B cell (primary cell): ENCODE data around the gene SLC25A51. TPM values are rescaled to one million over a fixed set of nuclear protein-coding genes. Genes with fewer than 3 reads are reported as not detected.

Source experiments
- ATAC-seq: fragments of 200-7000 bp; cut with Tn5 transposase; one replicate; pipeline ENCODE4 v1.10.0; 2021; ENCODE audit warnings: low read depth, mild to moderate bottlenecking, moderate number of reproducible peaks, moderate library complexity
- CTCF ChIA-PET: fragments of 350-600 bp; sonication (Branson Sonifier 250); formaldehyde crosslinking; loops from one replicate; lab custom pipeline; 2021; ENCODE audit warnings: antibody characterized with exemption, inconsistent platforms; lab: Charles Lee
- POLR2A ChIA-PET: fragments of 350-600 bp; sonication (Branson Sonifier 250); formaldehyde crosslinking; loops from one replicate; lab custom pipeline; 2021; ENCODE audit warnings: antibody characterized with exemption; lab: Charles Lee
- DNase-seq: peaks from one replicate; pipeline ENCODE4 v3.0.0; 2013
- H2AFZ ChIP-seq: 2 replicates; pipeline ENCODE4 v1.6.1; 2012; ENCODE audit warnings: mild to moderate bottlenecking, low read depth, low read length; ENCODE audit not compliant: insufficient read depth, poor library complexity, severe bottlenecking
- H3K27ac ChIP-seq, 2 donors: 1 replicate in 1 of 2; 2 replicates in 1 of 2; pipeline ENCODE4 v1.5.1; 2012 to 2013; ENCODE audit warnings: low read length in 2 of 2, mild to moderate bottlenecking in 2 of 2, moderate library complexity in 1 of 2
- H3K27me3 ChIP-seq, 4 experiments: fragments of 200-600 bp in 1 of 4; sonication (generic) in 1 of 4; replicated peaks in 1 of 4; 1 replicate in 2 of 4; 2 replicates in 2 of 4; pipeline versions ENCODE4 v1.6.1 to v1.7.0; 2013 to 2016; ENCODE audit warnings: low read length in 3 of 4, mild to moderate bottlenecking in 2 of 4, mixed read lengths in 1 of 4, moderate library complexity in 1 of 4; ENCODE audit not compliant: insufficient read depth in 4 of 4, control insufficient read depth in 3 of 4; ENCODE audit errors: control extremely low read depth in 1 of 4
- H3K36me3 ChIP-seq, 2 experiments: replicated peaks in 1 of 2; 1 replicate in 1 of 2; 2 replicates in 1 of 2; pipeline versions ENCODE4 v1.6.1 to v1.7.1; 2013; ENCODE audit warnings: low read length in 1 of 2; ENCODE audit not compliant: insufficient read depth in 2 of 2, control insufficient read depth in 1 of 2; ENCODE audit errors: control extremely low read depth in 1 of 2, extremely low read depth in 1 of 2
- H3K4me1 ChIP-seq, 2 donors: fragments of 200-600 bp in 1 of 2; sonication (generic) in 1 of 2; 1 replicate in 1 of 2; 2 replicates in 1 of 2; pipeline versions ENCODE4 v1.5.1 to v1.6.1; 2013 to 2017; ENCODE audit warnings: low read length in 2 of 2; ENCODE audit not compliant: control insufficient read depth in 2 of 2, insufficient read depth in 2 of 2
- H3K4me2 ChIP-seq: replicated peaks from 2 replicates; pipeline ENCODE3; 2012; ENCODE audit warnings: mild to moderate bottlenecking, low read depth, low read length; ENCODE audit not compliant: poor library complexity, severe bottlenecking
- H3K4me3 ChIP-seq, 5 experiments: fragments of 200-600 bp in 1 of 5; sonication (generic) in 1 of 5; 1 replicate in 3 of 5; 2 replicates in 2 of 5; pipeline versions ENCODE4 v1.5.1 to v1.7.0; 2011 to 2016; ENCODE audit warnings: low read length in 4 of 5, mild to moderate bottlenecking in 4 of 5, low read depth in 2 of 5, control low read depth in 1 of 5, moderate library complexity in 1 of 5; ENCODE audit not compliant: insufficient read depth in 1 of 5; ENCODE audit errors: control extremely low read depth in 1 of 5, extremely low read depth in 1 of 5
- H3K79me2 ChIP-seq: fragments of 200-600 bp; sonication (generic); one replicate; pipeline ENCODE4 v1.6.0; 2016; ENCODE audit warnings: low read length; ENCODE audit not compliant: control insufficient read depth, insufficient read depth
- H3K9ac ChIP-seq: fragments of 200-600 bp; sonication (generic); 2 replicates; pipeline ENCODE4 v1.6.1; 2017; ENCODE audit warnings: mild to moderate bottlenecking, low read length, moderate library complexity
- H3K9me3 ChIP-seq, 3 donors: one replicate each; pipeline versions ENCODE4 v1.6.1 to v1.7.1; 2013; ENCODE audit warnings: low read length in 2 of 3; ENCODE audit not compliant: control insufficient read depth in 2 of 3, insufficient read depth in 1 of 3; ENCODE audit errors: control extremely low read depth in 1 of 3
- H4K20me1 ChIP-seq: 2 replicates; pipeline ENCODE4 v1.6.0; 2012; ENCODE audit warnings: mild to moderate bottlenecking, low read length; ENCODE audit not compliant: insufficient read depth, control insufficient read depth, poor library complexity, severe bottlenecking
- H3K27ac Mint-ChIP-seq: one replicate; pipeline ENCODE4 v1.8.0; 2021; ENCODE audit warnings: mixed read lengths
- H3K27me3 Mint-ChIP-seq: one replicate; pipeline ENCODE4 v1.8.0; 2021; ENCODE audit warnings: mixed read lengths
- H3K4me1 Mint-ChIP-seq: one replicate; pipeline ENCODE4 v1.8.0; 2021; ENCODE audit warnings: mixed read lengths
- H3K4me3 Mint-ChIP-seq: one replicate; pipeline ENCODE4 v1.8.0; 2021; ENCODE audit warnings: mixed read lengths
- H3K9me3 Mint-ChIP-seq: one replicate; pipeline ENCODE4 v1.8.0; 2022; ENCODE audit warnings: mixed read lengths; ENCODE audit not compliant: insufficient read depth
- EZH2 ChIP-seq: IDR thresholded peaks from 2 replicates; pipeline ENCODE4 v1.6.1; 2012; ENCODE audit warnings: borderline replicate concordance, low read depth, mild to moderate bottlenecking, moderate library complexity, low read length; ENCODE audit not compliant: insufficient read depth, poor library complexity, severe bottlenecking
- WGBS: methylation state at CpG from one replicate; pipeline ENCODE4 v1.1.5; 2013; ENCODE audit warnings: missing lambda C conversion rate; ENCODE audit not compliant: insufficient coverage; 5-methylcytosine and 5-hydroxymethylcytosine counted together
- intact Hi-C: fragments of 100-400 bp; cut with micrococcal nuclease; formaldehyde crosslinking; loops from one replicate; pipeline ENCODE4 v1.10.0; 2022
- polyA plus RNA-seq: library from polyadenylated mRNA; depleted of rRNA; stranded (reverse); fragments of >200 nt; gene quantifications from 2 replicates; pipeline ENCODE4 v1.2.3, GENCODE V29; 2012
- total RNA-seq, 2 donors: library from RNA; stranded (reverse); fragments of 120-200 nt in 1 of 2; gene quantifications; 1 replicate in 1 of 2; 2 replicates in 1 of 2; pipeline versions ENCODE4 v1.2.3 to v1.2.4, GENCODE V29; 2013 to 2022
- TF ChIP-seq, protein P1 (sequence below): fragments of 200-600 bp; IDR thresholded peaks from one replicate; pipeline ENCODE4 v1.8.0; 2022; ENCODE audit warnings: antibody characterized with exemption, mild to moderate bottlenecking

The SLC25A51 gene
- total and polyA plus RNA-seq, 2 donors (not counting 1 experiment from before 2014, with no cell fraction given): 12.9 to 27.8 TPM

DNA sequence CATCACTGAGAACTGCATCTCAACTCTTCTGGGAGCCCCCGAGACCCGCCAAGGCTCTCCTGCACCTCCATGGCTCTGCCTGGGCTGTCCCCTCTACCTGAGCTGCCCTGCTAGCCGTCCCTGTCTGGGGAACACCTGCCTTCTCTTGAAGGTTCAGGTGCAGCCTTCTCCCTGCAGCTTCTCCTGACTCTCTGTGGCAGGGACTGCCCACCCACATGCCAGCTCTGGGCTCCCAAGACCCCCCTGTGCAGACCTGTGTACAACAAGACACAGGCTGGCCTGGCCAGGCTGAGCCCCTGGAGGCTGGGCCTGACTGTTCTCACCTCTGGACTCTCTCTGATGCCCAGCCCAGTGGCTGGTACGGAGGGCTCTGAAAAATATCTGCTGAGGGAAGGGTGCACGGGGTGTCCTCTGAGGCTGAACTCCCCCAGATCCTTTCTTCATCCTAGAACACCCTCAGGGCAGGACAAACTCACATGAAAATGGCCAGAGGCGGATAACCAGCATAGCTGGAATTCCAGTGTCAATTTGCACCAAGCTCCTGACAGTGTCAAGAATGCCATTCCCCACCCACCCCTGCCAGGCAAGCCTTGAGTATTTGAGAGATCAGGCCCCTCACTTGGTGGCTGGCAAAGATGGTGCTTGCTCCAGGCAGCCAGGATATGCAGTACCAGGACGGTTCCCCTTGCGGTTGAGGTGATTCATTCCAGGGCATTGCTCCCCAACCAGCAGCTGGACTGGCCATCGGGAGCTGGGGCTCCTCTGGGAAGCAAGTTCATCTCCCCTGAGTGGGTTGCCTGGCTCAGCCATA is 40.9 kb upstream of the SLC25A51 start:
- Mint-ChIP-seq H3K4me1 (no peaks in the 10 kb centered on the region), H3K9me3 (no peaks in the 10 kb centered on the region), H3K27me3 (peaks cover 9% of the 10 kb centered on the region), H3K27ac (no peak overlapping the region), H3K4me3 (no peak overlapping the region)
- Histone ChIP-seq H3K4me1 (no peaks in the 10 kb centered on the region), H2AFZ (no peak overlapping the region), H3K9ac (no peak overlapping the region), H3K9me3 (no peaks in the 10 kb centered on the region), H3K4me2 (no peak overlapping the region), H3K4me3 (no peak overlapping the region), H4K20me1 (no peaks in the 10 kb centered on the region), H3K27me3 (no peaks in the 10 kb centered on the region), H3K27ac (no peak overlapping the region), H3K79me2 (no peaks in the 10 kb centered on the region), H3K36me3 (no peaks in the 10 kb centered on the region)
- no peak for TF ChIP-seq EZH2
- TF ChIP-seq, protein P1, sequence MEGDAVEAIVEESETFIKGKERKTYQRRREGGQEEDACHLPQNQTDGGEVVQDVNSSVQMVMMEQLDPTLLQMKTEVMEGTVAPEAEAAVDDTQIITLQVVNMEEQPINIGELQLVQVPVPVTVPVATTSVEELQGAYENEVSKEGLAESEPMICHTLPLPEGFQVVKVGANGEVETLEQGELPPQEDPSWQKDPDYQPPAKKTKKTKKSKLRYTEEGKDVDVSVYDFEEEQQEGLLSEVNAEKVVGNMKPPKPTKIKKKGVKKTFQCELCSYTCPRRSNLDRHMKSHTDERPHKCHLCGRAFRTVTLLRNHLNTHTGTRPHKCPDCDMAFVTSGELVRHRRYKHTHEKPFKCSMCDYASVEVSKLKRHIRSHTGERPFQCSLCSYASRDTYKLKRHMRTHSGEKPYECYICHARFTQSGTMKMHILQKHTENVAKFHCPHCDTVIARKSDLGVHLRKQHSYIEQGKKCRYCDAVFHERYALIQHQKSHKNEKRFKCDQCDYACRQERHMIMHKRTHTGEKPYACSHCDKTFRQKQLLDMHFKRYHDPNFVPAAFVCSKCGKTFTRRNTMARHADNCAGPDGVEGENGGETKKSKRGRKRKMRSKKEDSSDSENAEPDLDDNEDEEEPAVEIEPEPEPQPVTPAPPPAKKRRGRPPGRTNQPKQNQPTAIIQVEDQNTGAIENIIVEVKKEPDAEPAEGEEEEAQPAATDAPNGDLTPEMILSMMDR: no peak
- ChIA-PET CTCF (no interaction called here), POLR2A (no interaction called here)
- DNase-seq (no peak), ATAC-seq (no peak)
- WGBS: 96% methylated on average over 9 of the region's 9 CpGs
- intact Hi-C loops: no loop called here

DNA sequence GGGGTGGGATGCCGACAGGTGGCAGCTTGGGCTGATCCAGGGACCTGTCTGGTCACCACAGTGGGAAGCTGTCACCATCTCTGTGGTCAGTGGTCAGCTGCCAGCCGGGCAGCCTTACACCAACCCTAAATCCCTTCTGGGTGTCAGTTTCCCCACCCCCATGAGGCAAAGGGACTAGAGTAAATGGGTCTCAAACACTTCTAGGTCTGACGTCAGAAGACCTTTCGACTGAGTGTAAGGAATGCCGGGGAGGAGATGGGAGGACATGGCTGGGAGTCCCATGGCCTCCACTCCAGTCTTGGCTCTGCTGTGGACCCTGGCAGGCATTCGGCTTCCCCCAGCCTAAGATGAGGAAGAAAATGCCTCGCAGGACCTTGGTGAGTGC is 40.3 kb upstream of the SLC25A51 start:
- Mint-ChIP-seq H3K27me3 (peaks cover 9% of the 10 kb centered on the region), H3K27ac (no peak overlapping the region), H3K4me1 (no peaks in the 10 kb centered on the region), H3K4me3 (no peak overlapping the region), H3K9me3 (no peaks in the 10 kb centered on the region)
- Histone ChIP-seq H3K27ac (no peak overlapping the region), H3K27me3 (no peaks in the 10 kb centered on the region), H3K36me3 (no peaks in the 10 kb centered on the region), H3K9me3 (no peaks in the 10 kb centered on the region), H3K79me2 (no peaks in the 10 kb centered on the region), H2AFZ (no peak overlapping the region), H3K4me1 (no peaks in the 10 kb centered on the region), H4K20me1 (no peaks in the 10 kb centered on the region), H3K9ac (no peak overlapping the region), H3K4me2 (no peak overlapping the region), H3K4me3 (no peak overlapping the region)
- ATAC-seq: no peak
- DNase-seq: no peak
- TF ChIP-seq, protein P1: no peak
- no peak for TF ChIP-seq EZH2
- 94% methylated on average over 5 of the region's 7 CpGs for WGBS
- ChIA-PET POLR2A (no interaction called here), CTCF (no interaction called here)
- intact Hi-C loops: no loop called here
